A549 (cell line): ENCODE results near the gene SLC25A52.

ENCODE experiments used
- EP300 ChIP-seq, 2 experiments: fragments of >200 bp; sonication (Bioruptor Twin); formaldehyde crosslinking; IDR thresholded peaks; 2 replicates in 1 of 2; 3 replicates in 1 of 2; pipeline ENCODE4 v1.6.1; 2016 to 2017
- JUN ChIP-seq, 2 experiments: fragments of >200 bp; sonication (Bioruptor Twin); formaldehyde crosslinking; IDR thresholded peaks; 2 replicates in 1 of 2; 3 replicates in 1 of 2; pipeline ENCODE4 v1.6.1; 2016 to 2017
- MYC ChIP-seq: IDR thresholded peaks from 2 replicates; pipeline ENCODE4 v1.6.1; 2012; ENCODE audit warnings: mild to moderate bottlenecking, inconsistent platforms, low read length, improper control_type of control experiment, borderline replicate concordance
- REST ChIP-seq: fragments of 200-600 bp; sonication (generic); IDR thresholded peaks from 2 replicates; pipeline ENCODE4 v1.6.1; 2016; ENCODE audit warnings: antibody characterized with exemption, mild to moderate bottlenecking, moderate library complexity

DNA sequence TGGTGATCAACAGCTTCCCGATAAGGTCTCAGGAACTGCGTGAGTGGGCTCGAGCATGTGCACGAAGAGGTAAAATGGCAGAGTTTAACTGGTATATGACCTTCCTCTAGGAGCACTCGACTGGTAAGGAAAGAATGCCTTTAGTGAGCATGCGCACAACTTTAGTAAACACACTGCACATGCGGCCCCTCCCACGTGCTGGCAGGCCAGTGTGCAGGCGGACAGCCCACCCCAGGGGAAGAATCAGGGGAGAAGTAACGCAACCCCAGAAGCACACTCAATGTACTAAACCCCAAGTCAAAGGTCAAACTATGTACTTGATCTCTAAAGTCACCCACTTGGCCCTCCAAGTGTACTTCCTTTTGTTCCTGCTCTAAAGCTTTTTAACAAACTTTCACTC is 28.7 kb upstream of the SLC25A52 start:
- TF ChIP-seq JUN (IDR thresholded peaks at IDR 0.05), result no peak
- no peak for TF ChIP-seq MYC
- TF ChIP-seq EP300 (IDR thresholded peaks at IDR 0.05), result no peak
- no peak for TF ChIP-seq REST
